Osteoblast (primary cell): ENCODE results near the gene C5AR2. TPM values are rescaled to one million over a fixed set of nuclear protein-coding genes. Genes with fewer than 3 reads are reported as not detected.

Source experiments
- DNase-seq: peaks from one replicate; pipeline ENCODE4 v3.0.0; 2011; ENCODE audit warnings: low spot score, mixed read lengths; ENCODE audit not compliant: insufficient read length; ENCODE audit errors: missing footprints
- H2AFZ ChIP-seq: 2 replicates; pipeline ENCODE4 v1.6.0; 2011; ENCODE audit warnings: mild to moderate bottlenecking, low read length
- H3K27ac ChIP-seq: 2 replicates; pipeline ENCODE4 v1.5.1; 2011; ENCODE audit warnings: mild to moderate bottlenecking, low read depth, low read length, moderate library complexity
- H3K27me3 ChIP-seq: 2 replicates; pipeline ENCODE4 v1.6.0; 2012; ENCODE audit warnings: mild to moderate bottlenecking, control low read depth, inconsistent platforms, low read length, moderate library complexity; ENCODE audit not compliant: insufficient read depth
- H3K36me3 ChIP-seq: 2 replicates; pipeline ENCODE4 v1.5.1; 2011; ENCODE audit warnings: mild to moderate bottlenecking, low read length, control low read depth, moderate library complexity; ENCODE audit not compliant: insufficient read depth
- H3K4me1 ChIP-seq: 2 replicates; pipeline ENCODE4 v1.5.1; 2011; ENCODE audit warnings: mild to moderate bottlenecking, low read length, control low read depth, moderate library complexity; ENCODE audit not compliant: insufficient read depth
- H3K4me2 ChIP-seq: 2 replicates; pipeline ENCODE4 v1.6.0; 2011; ENCODE audit warnings: mild to moderate bottlenecking, low read length; ENCODE audit not compliant: insufficient read depth
- H3K4me3 ChIP-seq: fragments of 200-600 bp; sonication (generic); 3 replicates; pipeline ENCODE4 v1.5.1; 2012; ENCODE audit warnings: mild to moderate bottlenecking, low read length, inconsistent platforms; ENCODE audit not compliant: insufficient read depth
- H3K79me2 ChIP-seq: 2 replicates; pipeline ENCODE4 v1.6.0; 2012; ENCODE audit warnings: mild to moderate bottlenecking, low read length, control low read depth, inconsistent platforms; ENCODE audit not compliant: insufficient read depth
- H3K9me3 ChIP-seq: 2 replicates; pipeline ENCODE4 v1.5.1; 2011; ENCODE audit warnings: low read depth, low read length, control low read depth
- H4K20me1 ChIP-seq: 2 replicates; pipeline ENCODE4 v1.6.0; 2012; ENCODE audit warnings: mild to moderate bottlenecking, low read length, control low read depth; ENCODE audit not compliant: insufficient read depth
- total RNA-seq: library from RNA; depleted of rRNA; stranded (reverse); fragments of >200 nt; gene quantifications from 2 replicates; pipeline ENCODE4 v1.2.3, GENCODE V29; 2012
- TF ChIP-seq, protein P1 (sequence below): IDR thresholded peaks from 2 replicates; pipeline ENCODE4 v1.5.1; 2011; ENCODE audit warnings: mild to moderate bottlenecking, low read depth, low read length, moderate library complexity; ENCODE audit errors: extremely low read depth

The C5AR2 gene
- total RNA-seq, 1 donor = 2.5 TPM

GRCh38 chr19:47339196-47339880 lies 7.4 kb downstream of the C5AR2 start:
- TF ChIP-seq, protein P1, sequence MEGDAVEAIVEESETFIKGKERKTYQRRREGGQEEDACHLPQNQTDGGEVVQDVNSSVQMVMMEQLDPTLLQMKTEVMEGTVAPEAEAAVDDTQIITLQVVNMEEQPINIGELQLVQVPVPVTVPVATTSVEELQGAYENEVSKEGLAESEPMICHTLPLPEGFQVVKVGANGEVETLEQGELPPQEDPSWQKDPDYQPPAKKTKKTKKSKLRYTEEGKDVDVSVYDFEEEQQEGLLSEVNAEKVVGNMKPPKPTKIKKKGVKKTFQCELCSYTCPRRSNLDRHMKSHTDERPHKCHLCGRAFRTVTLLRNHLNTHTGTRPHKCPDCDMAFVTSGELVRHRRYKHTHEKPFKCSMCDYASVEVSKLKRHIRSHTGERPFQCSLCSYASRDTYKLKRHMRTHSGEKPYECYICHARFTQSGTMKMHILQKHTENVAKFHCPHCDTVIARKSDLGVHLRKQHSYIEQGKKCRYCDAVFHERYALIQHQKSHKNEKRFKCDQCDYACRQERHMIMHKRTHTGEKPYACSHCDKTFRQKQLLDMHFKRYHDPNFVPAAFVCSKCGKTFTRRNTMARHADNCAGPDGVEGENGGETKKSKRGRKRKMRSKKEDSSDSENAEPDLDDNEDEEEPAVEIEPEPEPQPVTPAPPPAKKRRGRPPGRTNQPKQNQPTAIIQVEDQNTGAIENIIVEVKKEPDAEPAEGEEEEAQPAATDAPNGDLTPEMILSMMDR = no peak
- H3K27me3 ChIP-seq = no peaks in the 10 kb centered on the region
- no peaks in the 10 kb centered on the region for H3K9me3 ChIP-seq
- no peak overlapping the region for H3K27ac ChIP-seq
- H3K4me3 ChIP-seq = no peak overlapping the region
- no peaks in the 10 kb centered on the region for H3K36me3 ChIP-seq
- H4K20me1 ChIP-seq = no peaks in the 10 kb centered on the region
- no peak overlapping the region for H2AFZ ChIP-seq
- no peaks in the 10 kb centered on the region for H3K4me1 ChIP-seq
- H3K79me2 ChIP-seq = no peaks in the 10 kb centered on the region
- DNase-seq = no peak
- no peak overlapping the region for H3K4me2 ChIP-seq

- DNase-seq = no peak
- no peaks in the 10 kb centered on the region for H3K9me3 ChIP-seq
- no peak overlapping the region for H3K27ac ChIP-seq
- H3K79me2 ChIP-seq = no peaks in the 10 kb centered on the region
- H3K27me3 ChIP-seq = no peaks in the 10 kb centered on the region
- no peaks in the 10 kb centered on the region for H3K36me3 ChIP-seq
- no peak overlapping the region for H3K4me3 ChIP-seq
- no peaks in the 10 kb centered on the region for H4K20me1 ChIP-seq
- H3K4me1 ChIP-seq = no peaks in the 10 kb centered on the region
- no peak overlapping the region for H3K4me2 ChIP-seq
- no peak overlapping the region for H2AFZ ChIP-seq
- TF ChIP-seq, protein P1 = no peak
These were observed 8.7 kb downstream of the C5AR2 start for GRCh38 chr19:47340477-47341208.

- Histone ChIP-seq H3K79me2 (no peaks in the 10 kb centered on the region), H4K20me1 (no peaks in the 10 kb centered on the region), H3K36me3 (no peaks in the 10 kb centered on the region), H3K4me3 (no peak overlapping the region), H3K4me2 (no peak overlapping the region), H2AFZ (no peak overlapping the region), H3K27ac (no peak overlapping the region), H3K27me3 (no peaks in the 10 kb centered on the region), H3K4me1 (no peaks in the 10 kb centered on the region), H3K9me3 (no peaks in the 10 kb centered on the region)
- DNase-seq = no peak
- TF ChIP-seq, protein P1 = no peak
These were observed 9.8 kb downstream of the C5AR2 start for GRCh38 chr19:47341734-47342133.

DNA sequence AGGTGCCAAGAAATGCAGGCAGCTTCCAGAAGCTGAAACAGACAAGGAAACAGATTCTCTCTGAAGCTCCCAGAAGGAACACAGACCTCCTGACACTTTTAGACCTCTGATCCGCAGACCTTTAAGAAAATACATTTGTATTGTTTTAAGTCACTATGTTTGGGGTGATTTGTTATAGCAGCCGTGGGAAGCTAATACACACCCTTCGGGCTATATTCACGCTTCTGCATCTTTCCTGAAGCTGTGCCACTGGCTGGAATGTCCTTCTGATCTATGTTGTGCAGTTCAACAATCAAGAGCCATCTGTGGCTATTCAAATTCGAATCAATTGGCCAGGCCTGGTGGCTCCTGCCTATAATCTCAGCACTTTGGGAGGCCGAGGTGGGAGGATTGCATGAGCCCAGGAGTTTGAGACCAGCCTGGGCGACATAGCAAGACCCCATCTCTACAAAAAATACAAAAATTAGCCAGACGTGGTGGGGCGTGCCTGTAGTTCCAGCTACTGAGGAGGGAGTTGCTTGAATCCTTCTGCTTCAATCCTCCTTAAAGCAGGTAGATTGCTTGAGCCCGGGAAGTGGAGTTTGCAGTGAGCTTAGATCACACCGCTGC lies 11.3 kb downstream of the C5AR2 start:
- H3K4me3 ChIP-seq = no peak overlapping the region

More for the DNA sequence above, 11.3 kb downstream of the C5AR2 start:
- TF ChIP-seq, protein P1 = no peak
- no peaks in the 10 kb centered on the region for H3K79me2 ChIP-seq
- no peaks in the 10 kb centered on the region for H3K9me3 ChIP-seq
- H3K4me1 ChIP-seq = no peaks in the 10 kb centered on the region
- no peaks in the 10 kb centered on the region for H4K20me1 ChIP-seq
- H3K4me2 ChIP-seq = no peak overlapping the region
- no peaks in the 10 kb centered on the region for H3K36me3 ChIP-seq
- no peak overlapping the region for H3K27ac ChIP-seq
- DNase-seq = no peak
- H2AFZ ChIP-seq = no peak overlapping the region
- H3K27me3 ChIP-seq = no peaks in the 10 kb centered on the region
